Loucy (cell line): Measurements from ENCODE around the gene BCL2L14.
"Not testable (repeated sequence)": the region's sequence is repeated elsewhere in the genome, so short reads cannot be mapped to it uniquely, and the experiment has no call there.

Experiments
- EZH2phosphoT487 ChIP-seq: fragments of 200-600 bp; IDR thresholded peaks from 2 replicates; pipeline ENCODE4 v1.6.1; 2018; ENCODE audit warnings: antibody characterized with exemption, mild to moderate bottlenecking, moderate library complexity, borderline replicate concordance
- TF ChIP-seq, protein P1 (sequence below): fragments of 200-600 bp; sonication (generic); conservative IDR thresholded peaks from 2 replicates; pipeline ENCODE4 v1.5.1; 2014; ENCODE audit warnings: mild to moderate bottlenecking, antibody characterized with exemption, low read length

GRCh38 chr12:12144531-12144930 lies 73.8 kb downstream of the BCL2L14 start:
- TF ChIP-seq, protein P1, sequence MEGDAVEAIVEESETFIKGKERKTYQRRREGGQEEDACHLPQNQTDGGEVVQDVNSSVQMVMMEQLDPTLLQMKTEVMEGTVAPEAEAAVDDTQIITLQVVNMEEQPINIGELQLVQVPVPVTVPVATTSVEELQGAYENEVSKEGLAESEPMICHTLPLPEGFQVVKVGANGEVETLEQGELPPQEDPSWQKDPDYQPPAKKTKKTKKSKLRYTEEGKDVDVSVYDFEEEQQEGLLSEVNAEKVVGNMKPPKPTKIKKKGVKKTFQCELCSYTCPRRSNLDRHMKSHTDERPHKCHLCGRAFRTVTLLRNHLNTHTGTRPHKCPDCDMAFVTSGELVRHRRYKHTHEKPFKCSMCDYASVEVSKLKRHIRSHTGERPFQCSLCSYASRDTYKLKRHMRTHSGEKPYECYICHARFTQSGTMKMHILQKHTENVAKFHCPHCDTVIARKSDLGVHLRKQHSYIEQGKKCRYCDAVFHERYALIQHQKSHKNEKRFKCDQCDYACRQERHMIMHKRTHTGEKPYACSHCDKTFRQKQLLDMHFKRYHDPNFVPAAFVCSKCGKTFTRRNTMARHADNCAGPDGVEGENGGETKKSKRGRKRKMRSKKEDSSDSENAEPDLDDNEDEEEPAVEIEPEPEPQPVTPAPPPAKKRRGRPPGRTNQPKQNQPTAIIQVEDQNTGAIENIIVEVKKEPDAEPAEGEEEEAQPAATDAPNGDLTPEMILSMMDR, result not testable (repeated sequence)
- TF ChIP-seq EZH2phosphoT487, result not testable (repeated sequence)
